H1 (cell line): ENCODE data around the gene NRBF2. TPM values are rescaled to one million over a fixed set of nuclear protein-coding genes. Genes with fewer than 3 reads are reported as not detected.

Source experiments
- ASH2L ChIP-seq: fragments of 200-600, 300-600 bp; sonication (generic); IDR thresholded peaks from one replicate; pipeline ENCODE4 v1.7.1; 2017; ENCODE audit warnings: low read length
- ATF3 ChIP-seq: IDR thresholded peaks from 2 replicates; pipeline ENCODE4 v1.6.1; 2011; ENCODE audit warnings: low read depth, mild to moderate bottlenecking, low read length; ENCODE audit not compliant: insufficient read depth
- CBX5 ChIP-seq: fragments of 300-800, 300-1000 bp; sonication (generic); IDR thresholded peaks from 2 replicates; pipeline ENCODE4 v1.7.1; 2016; ENCODE audit warnings: antibody characterized with exemption, low read length, low read depth
- CEBPB ChIP-seq: IDR thresholded peaks from 2 replicates; pipeline ENCODE4 v1.6.1; 2012; ENCODE audit warnings: low read depth, low read length
- CREB1 ChIP-seq: IDR thresholded peaks from 2 replicates; pipeline ENCODE4 v1.6.1; 2012; ENCODE audit warnings: inconsistent platforms
- E2F6 ChIP-seq: IDR thresholded peaks from 2 replicates; pipeline ENCODE4 v1.6.1; 2012; ENCODE audit warnings: inconsistent platforms
- FOSL1 ChIP-seq: IDR thresholded peaks from 2 replicates; pipeline ENCODE4 v1.6.1; 2011; ENCODE audit warnings: mild to moderate bottlenecking, low read depth, low read length, moderate library complexity; ENCODE audit not compliant: insufficient read depth
- GTF2F1 ChIP-seq: IDR thresholded peaks from 2 replicates; pipeline ENCODE4 v1.6.1; 2012; ENCODE audit warnings: low read depth, low read length, improper control_type of control experiment, borderline replicate concordance
- JUN ChIP-seq: IDR thresholded peaks from 2 replicates; pipeline ENCODE4 v1.6.1; 2011; ENCODE audit warnings: low read depth, mild to moderate bottlenecking, improper control_type of control experiment, low read length
- KDM1A ChIP-seq: fragments of 200-600, 300-600 bp; sonication (generic); IDR thresholded peaks from 2 replicates; pipeline ENCODE4 v1.7.1; 2016; ENCODE audit warnings: mild to moderate bottlenecking, low read length, borderline replicate concordance
- MAFK ChIP-seq: IDR thresholded peaks from 2 replicates; pipeline ENCODE4 v1.6.1; 2012; ENCODE audit warnings: low read depth, mild to moderate bottlenecking, improper control_type of control experiment, low read length
- NANOG ChIP-seq: IDR thresholded peaks from 2 replicates; pipeline ENCODE4 v1.6.1; 2011; ENCODE audit warnings: low read length, low read depth, mild to moderate bottlenecking, inconsistent platforms; ENCODE audit not compliant: insufficient read depth, poor library complexity, severe bottlenecking
- NRF1 ChIP-seq: IDR thresholded peaks from 2 replicates; pipeline ENCODE4 v1.6.1; 2011; ENCODE audit warnings: mild to moderate bottlenecking, low read depth, low read length, improper control_type of control experiment
- RXRA ChIP-seq: IDR thresholded peaks from 2 replicates; pipeline ENCODE4 v1.6.1; 2011; ENCODE audit warnings: low read depth, mild to moderate bottlenecking, low read length, moderate library complexity; ENCODE audit not compliant: insufficient read depth
- SIRT6 ChIP-seq: IDR thresholded peaks from one replicate; pipeline ENCODE4 v1.7.1; 2012; ENCODE audit warnings: low read length, inconsistent platforms
- SP1 ChIP-seq: IDR thresholded peaks from 2 replicates; pipeline ENCODE4 v1.6.1; 2011; ENCODE audit warnings: low read depth, low read length
- TBP ChIP-seq: IDR thresholded peaks from 2 replicates; pipeline ENCODE4 v1.6.1; 2011; ENCODE audit warnings: low read depth, low read length, improper control_type of control experiment
- TEAD4 ChIP-seq: IDR thresholded peaks from 2 replicates; pipeline ENCODE4 v1.6.1; 2012; ENCODE audit warnings: low read depth, low read length, inconsistent platforms, mixed read lengths
- YY1 ChIP-seq: IDR thresholded peaks from 2 replicates; pipeline ENCODE4 v1.6.1; 2011; ENCODE audit warnings: low read depth, mild to moderate bottlenecking, low read length
- ZNF274 ChIP-seq: IDR thresholded peaks from 2 replicates; pipeline ENCODE4 v1.7.0; 2012; ENCODE audit warnings: low read length, borderline replicate concordance; ENCODE audit errors: extremely low read depth
- polyA plus RNA-seq, 7 experiments: library from polyadenylated mRNA; depleted of rRNA in 3 of 7; stranded (reverse) in 5 of 7; unstranded in 2 of 7; fragments of >200 nt in 5 of 7; fragments of 200-250 nt in 2 of 7; gene quantifications; 1 replicate in 5 of 7; 2 replicates in 1 of 7; 4 replicates in 1 of 7; pipeline versions ENCODE4 v1.2.1 to v1.2.3, GENCODE V29; 2011 to 2013; ENCODE audit warnings: missing spikeins in 2 of 7, mixed read lengths in 2 of 7
- total RNA-seq: library from RNA; stranded (reverse); fragmentation: NEBNext Ultra II Directional; extraction: Animal tissue kit (Norgen Biotek cat#: 25700); gene quantifications from 2 replicates; pipeline ENCODE4 v1.2.1, GENCODE V29; 2021

The NRBF2 gene
- total and polyA plus RNA-seq, 2 of the 8 experiments (the other 6 are each of a cell fraction or from before 2014, with no cell fraction given) = 11.0 to 29.9 TPM

- TF ChIP-seq MAFK = no peak
- TF ChIP-seq TBP = peak; percentile 82
- TF ChIP-seq GTF2F1 = 0 out of 2 replicates have a peak, but pooled peaks have one; percentile 43
- no peak; the same call in 1 of the 2 replicates for TF ChIP-seq TEAD4
- TF ChIP-seq FOSL1 = no peak
- TF ChIP-seq CREB1 = peak; percentile 95
- TF ChIP-seq ATF3 = peak; percentile 16; the same call in 1 of the 2 replicates
- TF ChIP-seq NRF1 = no peak
- no peak for TF ChIP-seq CBX5
- TF ChIP-seq ASH2L = peak; percentile 81
- 0 out of 2 replicates have a peak, but pooled peaks have one; percentile 36 for TF ChIP-seq JUN
- TF ChIP-seq SIRT6 = no peak
- peak; percentile 59; the same call in 1 of the 2 replicates for TF ChIP-seq YY1
- peak; percentile 90 for TF ChIP-seq E2F6
- no peak for TF ChIP-seq KDM1A
- TF ChIP-seq ZNF274 = no peak
- TF ChIP-seq CEBPB = no peak
- TF ChIP-seq SP1 = peak; percentile 59; the same call in 1 of the 2 replicates
- TF ChIP-seq NANOG = no peak
- no peak for TF ChIP-seq RXRA
Measured at GRCh38 chr10:63133056-63133820, at the start of gene NRBF2 (continued).
